ENCODE measurements around the gene SUPT3H.

The SUPT3H gene

DNA sequence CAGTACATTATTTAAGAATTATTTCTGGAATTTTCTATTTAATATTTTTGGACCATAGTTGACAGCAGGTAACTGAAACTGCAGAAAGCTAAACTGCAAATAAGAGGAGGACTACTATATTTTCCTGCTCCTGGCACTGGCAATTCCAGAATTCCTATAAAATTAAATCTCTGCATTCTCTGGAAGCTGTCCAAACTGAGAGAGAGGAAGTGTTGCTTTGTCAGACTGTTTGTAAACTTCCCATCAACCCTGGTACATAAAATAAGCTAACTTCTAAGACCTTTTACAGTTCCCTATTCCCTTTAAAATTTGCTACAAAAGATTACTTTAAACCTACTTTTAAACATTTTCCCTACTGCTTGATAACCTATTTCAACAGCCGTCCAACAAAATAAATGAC lies 245.7 kb downstream of the SUPT3H start:
- no peak overlapping the region for H3K4me3 ChIP-seq (ENCODE audit: low read length)
- H3K27me3 ChIP-seq (ENCODE audit: insufficient read depth, low read length) = no peaks in the 10 kb centered on the region
- H3K36me3 ChIP-seq (ENCODE audit: insufficient read depth, low read depth, low read length) = no peaks in the 10 kb centered on the region
- H3K9me3 ChIP-seq (ENCODE audit: insufficient read depth, low read depth, low read length) = 0 out of 2 replicates have a peak, but pooled peaks cover 3% of the 10 kb centered on the region
- no peak overlapping the region for H3K9ac ChIP-seq (ENCODE audit: low read depth, low read length)
- H3K27ac ChIP-seq (ENCODE audit: low read length) = no peak overlapping the region
- H3K4me1 ChIP-seq (ENCODE audit: insufficient read depth, low read length) = no peaks in the 10 kb centered on the region

DNA sequence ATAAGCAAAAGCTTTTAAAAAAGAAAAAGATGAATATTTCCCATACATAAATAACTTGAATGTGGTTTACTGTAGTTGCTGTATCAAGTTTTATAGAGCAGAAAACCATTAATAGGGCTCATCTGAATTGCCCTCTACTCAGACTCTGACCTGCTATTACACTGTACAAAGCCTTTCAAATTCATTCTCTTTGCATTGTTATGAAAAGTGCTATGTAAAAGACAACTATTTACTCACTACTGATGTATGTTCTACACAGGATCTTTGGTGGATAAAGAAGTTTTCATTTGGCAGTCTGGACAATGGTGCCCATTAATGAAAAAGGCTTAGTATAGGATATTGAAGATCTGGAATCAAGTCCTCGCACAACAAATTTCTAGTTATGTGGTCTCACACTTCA lies 248.7 kb downstream of the SUPT3H start:
- no peaks in the 10 kb centered on the region for H3K27me3 ChIP-seq (ENCODE audit: insufficient read depth, low read length)
- H3K36me3 ChIP-seq (ENCODE audit: insufficient read depth, low read depth, low read length) = no peaks in the 10 kb centered on the region
- no peaks in the 10 kb centered on the region for H3K9me3 ChIP-seq (ENCODE audit: insufficient read depth, low read depth, low read length)
- H3K9ac ChIP-seq (ENCODE audit: low read depth, low read length) = no peak overlapping the region
- no peaks in the 10 kb centered on the region for H3K4me1 ChIP-seq (ENCODE audit: insufficient read depth, low read length)
- no peak overlapping the region for H3K4me3 ChIP-seq (ENCODE audit: low read length)
- H3K27ac ChIP-seq (ENCODE audit: low read length) = no peak overlapping the region

DNA sequence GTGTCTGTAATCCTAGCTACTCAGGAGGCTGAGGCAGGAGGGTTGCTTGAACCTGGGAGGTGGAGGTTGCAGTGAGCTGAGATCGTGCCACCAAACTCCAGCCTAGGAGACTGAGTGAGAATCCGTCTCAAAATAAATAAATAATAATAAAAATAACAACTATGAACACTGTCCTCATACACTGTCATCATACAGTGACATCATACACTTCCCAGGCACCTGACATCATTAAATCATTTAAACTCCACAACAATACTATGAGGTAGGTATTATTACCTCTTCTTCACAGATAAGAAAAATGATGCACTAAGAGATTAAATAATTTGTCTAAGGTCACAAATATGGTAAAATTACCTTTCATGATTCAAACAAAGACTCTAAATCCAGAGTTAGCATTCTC lies 250.5 kb downstream of the SUPT3H start:
- Histone ChIP-seq H3K4me1 (ENCODE audit: insufficient read depth, low read length) (no peaks in the 10 kb centered on the region), H3K36me3 (ENCODE audit: insufficient read depth, low read depth, low read length) (no peaks in the 10 kb centered on the region), H3K4me3 (ENCODE audit: low read length) (no peak overlapping the region), H3K27me3 (ENCODE audit: insufficient read depth, low read length) (no peaks in the 10 kb centered on the region), H3K9ac (ENCODE audit: low read depth, low read length) (no peak overlapping the region), H3K9me3 (ENCODE audit: insufficient read depth, low read depth, low read length) (no peaks in the 10 kb centered on the region), H3K27ac (ENCODE audit: low read length) (no peak overlapping the region)

DNA sequence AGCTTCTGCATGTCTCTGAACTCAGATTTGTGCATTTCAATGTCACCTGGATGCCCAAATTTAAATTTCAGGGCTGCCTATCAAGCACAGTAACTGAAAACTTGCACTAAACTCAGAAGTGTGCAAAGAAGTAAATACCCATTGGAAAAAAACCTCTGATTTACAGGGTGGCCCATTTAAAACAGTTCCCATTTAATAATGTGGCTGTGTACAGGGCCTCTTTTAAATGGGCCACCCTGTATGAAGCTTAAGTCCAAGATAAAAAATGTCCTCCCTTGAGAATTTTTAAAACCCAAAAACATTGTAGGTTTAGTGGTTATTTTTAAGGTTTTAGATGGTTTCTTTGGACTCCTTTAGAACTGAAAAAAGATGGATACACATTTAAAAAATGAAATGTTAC lies 251.7 kb downstream of the SUPT3H start:
- no peaks in the 10 kb centered on the region; the same call in 1 of the 2 replicates for H3K4me1 ChIP-seq (ENCODE audit: insufficient read depth, low read length)

DNA sequence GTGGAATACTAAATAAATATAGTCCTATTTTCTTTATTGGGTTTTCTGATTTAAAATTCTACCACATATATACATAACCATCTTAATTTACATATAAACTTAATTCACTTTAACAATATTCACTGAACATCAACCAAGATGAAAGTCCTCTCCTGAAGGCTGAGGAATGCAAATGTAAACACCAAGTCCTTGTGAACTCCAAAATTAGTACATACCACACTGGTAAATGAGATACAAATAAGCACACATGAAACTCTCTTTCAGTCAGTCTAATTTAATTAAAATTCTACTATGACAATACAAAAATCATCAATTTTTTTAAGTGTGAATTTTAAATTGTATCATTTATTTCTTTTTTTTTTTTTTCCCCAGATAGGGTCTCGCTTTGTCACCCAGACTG lies 254.7 kb downstream of the SUPT3H start:
- Histone ChIP-seq H3K9ac (ENCODE audit: low read depth, low read length) (no peak overlapping the region), H3K27me3 (ENCODE audit: insufficient read depth, low read length) (no peaks in the 10 kb centered on the region), H3K4me3 (ENCODE audit: low read length) (no peak overlapping the region), H3K36me3 (ENCODE audit: insufficient read depth, low read depth, low read length) (no peaks in the 10 kb centered on the region), H3K9me3 (ENCODE audit: insufficient read depth, low read depth, low read length) (no peaks in the 10 kb centered on the region), H3K4me1 (ENCODE audit: insufficient read depth, low read length) (no peaks in the 10 kb centered on the region; the same call in 1 of the 2 replicates), H3K27ac (ENCODE audit: low read length) (no peak overlapping the region)

More for the DNA sequence above, 251.7 kb downstream of the SUPT3H start:
- Histone ChIP-seq H3K27me3 (ENCODE audit: insufficient read depth, low read length) (no peaks in the 10 kb centered on the region), H3K9ac (ENCODE audit: low read depth, low read length) (no peak overlapping the region), H3K27ac (ENCODE audit: low read length) (no peak overlapping the region), H3K4me3 (ENCODE audit: low read length) (no peak overlapping the region), H3K36me3 (ENCODE audit: insufficient read depth, low read depth, low read length) (no peaks in the 10 kb centered on the region), H3K9me3 (ENCODE audit: insufficient read depth, low read depth, low read length) (no peaks in the 10 kb centered on the region)

DNA sequence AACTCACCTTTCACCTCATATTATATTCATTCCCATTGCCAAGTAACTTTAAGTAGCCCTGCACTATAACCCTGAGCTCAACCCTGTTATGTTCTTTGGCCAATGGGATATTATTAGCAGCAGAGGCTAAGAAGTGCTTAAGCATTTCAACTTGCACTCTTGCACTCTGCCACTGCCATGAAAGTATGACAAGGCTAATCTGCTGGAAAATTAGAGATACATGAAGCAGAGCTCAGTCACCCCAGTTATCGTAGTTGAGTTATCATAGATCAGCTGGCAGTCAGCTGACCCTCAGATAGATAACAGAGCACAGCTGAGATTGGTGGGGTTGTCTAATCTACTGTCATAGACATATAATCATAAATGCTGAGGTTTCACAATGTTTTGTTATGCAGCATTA lies 259.0 kb downstream of the SUPT3H start:
- H3K36me3 ChIP-seq (ENCODE audit: insufficient read depth, low read depth, low read length) = no peaks in the 10 kb centered on the region
- H3K4me1 ChIP-seq (ENCODE audit: insufficient read depth, low read length) = no peaks in the 10 kb centered on the region; the same call in 1 of the 2 replicates
- H3K4me3 ChIP-seq (ENCODE audit: low read length) = no peak overlapping the region
- H3K27ac ChIP-seq (ENCODE audit: low read length) = no peak overlapping the region
- no peaks in the 10 kb centered on the region for H3K9me3 ChIP-seq (ENCODE audit: insufficient read depth, low read depth, low read length)
- H3K9ac ChIP-seq (ENCODE audit: low read depth, low read length) = no peak overlapping the region
- H3K27me3 ChIP-seq (ENCODE audit: insufficient read depth, low read length) = no peaks in the 10 kb centered on the region

DNA sequence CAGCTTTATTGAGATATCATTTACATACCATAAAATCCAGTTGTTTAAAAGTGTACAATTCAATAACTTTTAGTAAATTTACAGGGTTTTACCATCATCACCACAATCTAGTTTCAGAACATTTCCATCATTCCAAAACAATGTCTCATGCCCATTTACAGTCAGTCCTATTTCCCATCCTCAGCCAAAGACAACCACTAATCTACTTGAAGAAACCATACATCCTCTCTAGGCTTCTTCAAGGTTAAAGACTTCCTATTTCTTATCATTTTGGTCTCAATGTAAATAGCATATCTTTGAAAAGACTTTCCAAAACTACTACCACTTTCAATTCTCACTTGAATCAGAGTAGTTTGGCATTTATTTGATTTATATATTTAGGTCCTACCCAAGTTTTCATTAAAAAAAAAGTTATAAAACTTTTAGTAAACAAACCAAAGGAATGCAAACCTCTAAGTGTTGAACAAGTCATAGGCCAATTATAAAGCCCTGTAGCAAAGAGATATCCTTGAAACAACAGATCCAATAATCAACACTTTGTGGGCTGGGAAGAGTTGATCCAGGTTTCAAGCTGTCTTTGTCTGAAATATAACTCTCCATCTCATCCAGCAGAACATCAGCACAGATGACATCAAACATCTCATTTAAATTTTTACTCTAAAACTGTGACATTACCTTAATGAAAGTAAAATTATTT lies 260.9 kb downstream of the SUPT3H start:
- H3K36me3 ChIP-seq (ENCODE audit: insufficient read depth, low read depth, low read length) = no peaks in the 10 kb centered on the region
- H3K9ac ChIP-seq (ENCODE audit: low read depth, low read length) = no peak overlapping the region
- no peak overlapping the region for H3K4me3 ChIP-seq (ENCODE audit: low read length)
- H3K27me3 ChIP-seq (ENCODE audit: insufficient read depth, low read length) = no peaks in the 10 kb centered on the region
- H3K27ac ChIP-seq (ENCODE audit: low read length) = no peak overlapping the region
- H3K4me1 ChIP-seq (ENCODE audit: insufficient read depth, low read length) = no peaks in the 10 kb centered on the region; the same call in 1 of the 2 replicates
- H3K9me3 ChIP-seq (ENCODE audit: insufficient read depth, low read depth, low read length) = no peaks in the 10 kb centered on the region

DNA sequence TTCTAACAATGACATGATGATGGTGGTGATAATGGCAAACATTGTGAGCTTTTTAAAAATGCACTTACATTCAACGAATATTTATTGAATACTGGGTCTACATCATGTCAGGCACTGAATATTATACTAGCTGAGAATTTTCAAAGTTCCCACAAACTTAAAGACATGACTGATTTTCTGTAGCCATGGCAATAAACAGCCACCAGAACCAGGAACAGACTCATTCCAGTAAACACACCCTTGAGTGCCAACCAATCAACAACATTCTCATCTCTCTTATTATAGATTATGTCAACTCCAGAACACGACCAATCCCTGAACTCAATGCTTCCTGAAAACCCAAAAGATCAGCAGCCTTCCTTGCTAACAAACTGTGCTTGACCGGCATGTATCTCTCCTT lies 262.0 kb downstream of the SUPT3H start:
- no peak overlapping the region for H3K4me3 ChIP-seq (ENCODE audit: low read length)
- H3K9ac ChIP-seq (ENCODE audit: low read depth, low read length) = no peak overlapping the region
- no peak overlapping the region for H3K27ac ChIP-seq (ENCODE audit: low read length)
- no peaks in the 10 kb centered on the region for H3K27me3 ChIP-seq (ENCODE audit: insufficient read depth, low read length)
- H3K36me3 ChIP-seq (ENCODE audit: insufficient read depth, low read depth, low read length) = no peaks in the 10 kb centered on the region
- H3K9me3 ChIP-seq (ENCODE audit: insufficient read depth, low read depth, low read length) = no peaks in the 10 kb centered on the region
- H3K4me1 ChIP-seq (ENCODE audit: insufficient read depth, low read length) = no peaks in the 10 kb centered on the region

DNA sequence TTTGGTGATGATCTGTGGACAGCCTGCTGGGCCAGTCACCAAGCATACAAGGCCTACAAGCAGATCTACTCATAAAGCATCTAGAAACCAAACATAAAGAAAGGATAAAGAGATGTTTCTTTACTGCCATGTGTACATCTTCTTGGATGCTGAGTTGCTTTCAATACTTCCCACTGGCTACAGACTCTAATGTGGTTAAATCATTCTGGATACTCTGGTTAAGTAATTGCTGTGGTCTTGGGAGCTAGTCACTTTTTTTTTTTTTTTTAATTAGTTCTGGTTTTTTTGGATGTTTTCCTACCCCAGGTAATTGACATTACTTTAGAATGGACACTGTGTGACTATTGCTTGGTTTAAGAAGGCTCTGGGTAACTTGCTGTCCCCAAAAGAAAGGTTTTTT lies 265.0 kb downstream of the SUPT3H start:
- H3K27me3 ChIP-seq (ENCODE audit: insufficient read depth, low read length) = no peaks in the 10 kb centered on the region
- H3K9ac ChIP-seq (ENCODE audit: low read depth, low read length) = no peak overlapping the region
- H3K4me3 ChIP-seq (ENCODE audit: low read length) = no peak overlapping the region
- no peaks in the 10 kb centered on the region for H3K9me3 ChIP-seq (ENCODE audit: insufficient read depth, low read depth, low read length)
- H3K36me3 ChIP-seq (ENCODE audit: insufficient read depth, low read depth, low read length) = no peaks in the 10 kb centered on the region
- no peaks in the 10 kb centered on the region; the same call in 1 of the 2 replicates for H3K4me1 ChIP-seq (ENCODE audit: insufficient read depth, low read length)
- H3K27ac ChIP-seq (ENCODE audit: low read length) = no peak overlapping the region

DNA sequence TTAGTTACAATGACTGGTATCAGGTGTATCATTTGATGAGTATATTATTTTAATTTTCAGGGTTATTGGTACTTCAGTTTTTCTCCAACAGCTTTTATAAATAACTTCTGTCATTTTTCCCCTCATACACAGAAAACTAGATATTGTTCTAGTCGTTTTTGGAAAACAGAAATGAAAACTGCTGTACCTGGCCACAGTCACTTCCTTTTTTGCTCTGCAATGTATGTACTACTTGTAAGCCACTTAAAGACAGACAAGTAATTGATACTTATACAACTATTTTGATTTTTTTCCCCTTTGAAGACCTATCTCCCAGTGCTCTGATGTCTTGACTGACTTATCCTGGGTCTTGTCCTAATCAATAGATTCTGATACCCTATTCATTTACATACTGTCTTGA lies 268.2 kb downstream of the SUPT3H start:
- Histone ChIP-seq H3K4me3 (ENCODE audit: low read length) (no peak overlapping the region), H3K9me3 (ENCODE audit: insufficient read depth, low read depth, low read length) (no peaks in the 10 kb centered on the region), H3K9ac (ENCODE audit: low read depth, low read length) (no peak overlapping the region), H3K27me3 (ENCODE audit: insufficient read depth, low read length) (no peaks in the 10 kb centered on the region), H3K36me3 (ENCODE audit: insufficient read depth, low read depth, low read length) (no peaks in the 10 kb centered on the region), H3K4me1 (ENCODE audit: insufficient read depth, low read length) (no peaks in the 10 kb centered on the region; the same call in 1 of the 2 replicates), H3K27ac (ENCODE audit: low read length) (no peak overlapping the region)

DNA sequence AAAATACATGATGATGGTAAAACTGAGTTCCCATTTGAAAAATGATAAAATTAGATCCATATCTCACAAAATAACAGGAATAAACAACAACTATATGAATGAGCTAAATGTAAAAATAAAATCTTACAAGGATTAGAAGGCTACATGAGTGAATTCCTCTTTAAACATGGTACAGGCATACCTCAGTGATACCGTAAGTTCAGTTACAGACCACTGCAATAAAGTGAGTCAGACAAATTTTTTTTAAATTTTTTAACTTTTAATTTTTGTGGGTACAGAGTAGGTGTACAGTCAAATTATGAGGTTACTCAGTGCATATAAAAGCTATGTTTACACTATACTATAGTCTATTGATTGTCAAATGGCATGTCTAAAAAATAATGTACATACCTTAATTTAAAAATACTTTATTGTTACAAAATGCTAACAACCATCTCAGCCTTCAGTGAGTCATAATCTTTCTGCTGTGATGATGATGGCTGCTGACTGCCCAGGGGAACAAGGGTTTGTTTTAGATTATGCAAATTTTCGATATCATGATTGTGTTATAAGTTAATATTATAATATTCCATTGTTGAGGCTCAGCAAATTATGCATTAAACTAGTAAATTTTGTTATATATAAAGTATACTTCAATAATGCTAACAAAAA lies 272.4 kb downstream of the SUPT3H start:
- Histone ChIP-seq H3K4me3 (ENCODE audit: low read length) (no peak overlapping the region), H3K27ac (ENCODE audit: low read length) (no peak overlapping the region), H3K4me1 (ENCODE audit: insufficient read depth, low read length) (no peaks in the 10 kb centered on the region; the same call in 1 of the 2 replicates), H3K9ac (ENCODE audit: low read depth, low read length) (no peak overlapping the region), H3K36me3 (ENCODE audit: insufficient read depth, low read depth, low read length) (no peaks in the 10 kb centered on the region), H3K27me3 (ENCODE audit: insufficient read depth, low read length) (no peaks in the 10 kb centered on the region), H3K9me3 (ENCODE audit: insufficient read depth, low read depth, low read length) (no peaks in the 10 kb centered on the region)

DNA sequence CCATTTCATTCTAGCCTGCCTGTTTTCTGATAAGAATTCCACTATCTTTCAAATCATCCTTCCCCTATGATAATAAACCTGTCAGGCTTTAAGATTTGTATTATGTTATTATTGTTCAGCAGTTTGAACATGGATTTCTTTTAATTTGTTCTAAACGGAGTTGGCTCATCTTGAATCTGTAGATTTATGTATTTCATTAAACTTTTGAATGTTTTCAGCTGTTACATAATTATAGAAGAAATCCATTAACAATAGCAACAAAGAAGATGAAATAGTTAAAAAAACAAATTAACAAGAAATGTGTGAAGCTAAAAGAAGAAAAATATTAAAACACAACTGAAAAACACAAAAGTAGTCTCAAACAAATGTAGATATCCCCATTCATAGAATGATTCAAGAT lies 273.3 kb downstream of the SUPT3H start:
- no peaks in the 10 kb centered on the region for H3K4me1 ChIP-seq (ENCODE audit: insufficient read depth, low read length)

More for the DNA sequence above, 273.3 kb downstream of the SUPT3H start:
- H3K4me3 ChIP-seq (ENCODE audit: low read length) = no peak overlapping the region
- no peak overlapping the region for H3K27ac ChIP-seq (ENCODE audit: low read length)
- H3K9ac ChIP-seq (ENCODE audit: low read depth, low read length) = no peak overlapping the region
- H3K36me3 ChIP-seq (ENCODE audit: insufficient read depth, low read depth, low read length) = no peaks in the 10 kb centered on the region
- H3K27me3 ChIP-seq (ENCODE audit: insufficient read depth, low read length) = no peaks in the 10 kb centered on the region
- no peaks in the 10 kb centered on the region for H3K9me3 ChIP-seq (ENCODE audit: insufficient read depth, low read depth, low read length)
